ENCODE results near the gene GCN1. TPM values are rescaled to one million over a fixed set of nuclear protein-coding genes. Genes with fewer than 3 reads are reported as not detected.

GCN1 gene
- total RNA-seq, 2 experiments from 2014 or later: 217 to 343 TPM

DNA sequence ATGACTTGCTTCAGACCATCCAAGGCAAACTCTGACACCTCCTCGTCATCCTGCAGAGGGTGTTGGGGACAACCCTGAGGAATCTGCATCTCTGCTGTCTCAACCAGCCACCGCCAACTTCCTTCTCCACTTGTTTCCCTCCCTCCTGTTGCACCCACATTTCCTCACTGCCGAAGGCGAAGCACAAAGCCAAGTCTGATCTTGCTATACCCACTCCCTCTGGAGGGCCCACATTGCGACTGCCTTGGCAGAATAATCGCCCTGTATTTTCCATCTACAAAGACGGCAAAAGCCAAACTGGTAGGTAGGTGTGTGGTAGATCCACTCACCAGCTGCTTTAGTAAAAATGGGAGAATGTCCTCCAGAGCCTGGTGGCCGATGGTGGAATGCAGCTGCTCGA, 56.1 kb downstream of the GCN1 start:
- H2AFZ ChIP-seq (ENCODE audit: low read length): no peak overlapping the region
- ChIA-PET CTCF (ENCODE audit: unreplicated experiment) (no interaction called here), POLR2A (no interaction called here)
- intact Hi-C loops (cut with micrococcal nuclease; ENCODE audit: unreplicated experiment): no loop called here
- H3K27ac ChIP-seq (ENCODE audit: low read depth, low read length, poor library complexity, severe bottlenecking): no peak overlapping the region
- H3K9me3 ChIP-seq (ENCODE audit: low read length): no peaks in the 10 kb centered on the region
- no TSS peak for BruUV-seq (replicated peaks)
- H3K79me2 ChIP-seq (ENCODE audit: insufficient read depth, low read depth, low read length): no peaks in the 10 kb centered on the region
- H3K4me2 ChIP-seq (ENCODE audit: low read length): no peak overlapping the region
- H3K4me3 ChIP-seq (ENCODE audit: low read depth, low read length, poor library complexity, severe bottlenecking): no peak overlapping the region
- no peak for DNase-seq (ENCODE audit: low spot score)
- no peak for TF ChIP-seq CTCF (conservative IDR thresholded peaks at IDR 0.05; ENCODE audit: low read length)
- H3K36me3 ChIP-seq (ENCODE audit: insufficient read depth, low read length): peaks cover 100% of the 10 kb centered on the region
- no peaks in the 10 kb centered on the region for H4K20me1 ChIP-seq (ENCODE audit: insufficient read depth, low read length)
- no peaks in the 10 kb centered on the region for H3K9me2 ChIP-seq (ENCODE audit: insufficient read depth, low read length)
- peaks cover 16% of the 10 kb centered on the region for H3K4me1 ChIP-seq (ENCODE audit: insufficient read depth, low read length, poor library complexity, severe bottlenecking)

- H3K4me1 ChIP-seq (ENCODE audit: insufficient read depth, low read length, poor library complexity, severe bottlenecking): peaks cover 21% of the 10 kb centered on the region
- H3K9me3 ChIP-seq (ENCODE audit: low read length): no peaks in the 10 kb centered on the region
- no peaks in the 10 kb centered on the region for H3K79me2 ChIP-seq (ENCODE audit: insufficient read depth, low read depth, low read length)
- H4K20me1 ChIP-seq (ENCODE audit: insufficient read depth, low read length): no peaks in the 10 kb centered on the region
- peaks cover 97% of the 10 kb centered on the region for H3K36me3 ChIP-seq (ENCODE audit: insufficient read depth, low read length)
- intact Hi-C loops (cut with micrococcal nuclease; ENCODE audit: unreplicated experiment): no loop called here
- no peak overlapping the region for H3K27ac ChIP-seq (ENCODE audit: low read depth, low read length, poor library complexity, severe bottlenecking)
- DNase-seq (ENCODE audit: low spot score): no peak
- ChIA-PET CTCF (ENCODE audit: unreplicated experiment) (no interaction called here), POLR2A (no interaction called here)
- H3K4me3 ChIP-seq (ENCODE audit: low read depth, low read length, poor library complexity, severe bottlenecking): no peak overlapping the region
- TSS peak; percentile 41 for BruUV-seq (replicated peaks)
- no peak overlapping the region for H3K4me2 ChIP-seq (ENCODE audit: low read length)
- TF ChIP-seq EZH2phosphoT487 (IDR thresholded peaks at IDR 0.05; ENCODE audit: borderline replicate concordance, low read depth, low read length) (no peak), CTCF (conservative IDR thresholded peaks at IDR 0.05; ENCODE audit: low read length) (no peak)
- no peak overlapping the region for H2AFZ ChIP-seq (ENCODE audit: low read length)
- H3K9me2 ChIP-seq (ENCODE audit: insufficient read depth, low read length): no peaks in the 10 kb centered on the region
Measured at GRCh38 chr12:120137833-120138232, 56.7 kb downstream of the GCN1 start.

- no peaks in the 10 kb centered on the region for H3K9me3 ChIP-seq (ENCODE audit: low read length)
- no peaks in the 10 kb centered on the region for H4K20me1 ChIP-seq (ENCODE audit: insufficient read depth, low read length)
- intact Hi-C loops (cut with micrococcal nuclease; ENCODE audit: unreplicated experiment): no loop called here
- no peak for TF ChIP-seq CTCF (conservative IDR thresholded peaks at IDR 0.05; ENCODE audit: low read length)
- TF ChIP-seq EZH2phosphoT487 (IDR thresholded peaks at IDR 0.05; ENCODE audit: borderline replicate concordance, low read depth, low read length): no peak
- no peaks in the 10 kb centered on the region for H3K9me2 ChIP-seq (ENCODE audit: insufficient read depth, low read length)
- DNase-seq (ENCODE audit: low spot score): no peak
- POLR2A ChIA-PET: interaction anchor here (1.5 kb wide), 1 partner anchor 18 kb away, joined by 3 read pairs; no protein-coding TSS in a partner anchor
- H3K79me2 ChIP-seq (ENCODE audit: insufficient read depth, low read depth, low read length): no peaks in the 10 kb centered on the region
- no peak overlapping the region for H2AFZ ChIP-seq (ENCODE audit: low read length)
- peaks cover 33% of the 10 kb centered on the region for H3K4me1 ChIP-seq (ENCODE audit: insufficient read depth, low read length, poor library complexity, severe bottlenecking)
- H3K27ac ChIP-seq (ENCODE audit: low read depth, low read length, poor library complexity, severe bottlenecking): no peak overlapping the region
- H3K4me3 ChIP-seq (ENCODE audit: low read depth, low read length, poor library complexity, severe bottlenecking): no peak overlapping the region
- no peak overlapping the region for H3K4me2 ChIP-seq (ENCODE audit: low read length)
- no TSS peak for BruUV-seq (replicated peaks)
- peaks cover 96% of the 10 kb centered on the region for H3K36me3 ChIP-seq (ENCODE audit: insufficient read depth, low read length)
- CTCF ChIA-PET (ENCODE audit: unreplicated experiment): no interaction called here
Measured at GRCh38 chr12:120136093-120136770, 58.3 kb downstream of the GCN1 start.

Measured in OCI-LY7 (cell line).